Left colon (tissue), 2 donors: ENCODE data around the gene FAM83D. TPM values are rescaled to one million over a fixed set of nuclear protein-coding genes. Genes with fewer than 3 reads are reported as not detected.
"Not testable (repeated sequence)": the region's sequence is repeated elsewhere in the genome, so short reads cannot be mapped to it uniquely, and the experiment has no call there.

Source experiments
- ATAC-seq: fragments of 200-7000 bp; cut with Tn5 transposase; one replicate; pipeline ENCODE4 v1.9.1; 2020; ENCODE audit warnings: mild to moderate bottlenecking, moderate library complexity
- DNase-seq, 2 donors: peaks; one replicate each; pipeline ENCODE4 v3.0.0-alpha.2; 2020
- intact Hi-C, 2 donors: fragments of 100-400 bp; cut with DNase I in 1 of 2; cut with micrococcal nuclease in 1 of 2; formaldehyde crosslinking; loops; one replicate each; pipeline versions ENCODE4 v1.11.2 to v1.14.0; 2022; cut with DNase I, micrococcal nuclease
- total RNA-seq, 2 donors: library from RNA; stranded (reverse); fragmentation: NEBNext Ultra II Directional; extraction: Animal tissue kit (Norgen Biotek cat#: 25700); gene quantifications; one replicate each; pipeline ENCODE4 v1.2.1, GENCODE V29; 2021
- donor health status: DM: no; HTN: no; CAD: no.
- donor health status: DM: yes; HTN: yes; CAD: no.

The FAM83D gene
- total RNA-seq, 2 donors from 2014 or later: 9.4 to 11.2 TPM

GRCh38 chr20:38953630-38954340, 27.6 kb downstream of the FAM83D start:
- intact Hi-C loops: no loop called here
- ATAC-seq (peak; percentile 93), DNase-seq (no peak)

- no peak for DNase-seq
- no peak for ATAC-seq
- intact Hi-C loops: no loop called here
Observed at GRCh38 chr20:38957235-38957876, 31.1 kb downstream of the FAM83D start.

GRCh38 chr20:38957915-38958485, 31.8 kb downstream of the FAM83D start:
- no peak for DNase-seq
- ATAC-seq: no peak
- intact Hi-C loops: no loop called here

- ATAC-seq, DNase-seq, intact Hi-C loops: not testable (repeated sequence)
Observed at GRCh38 chr20:38960187-38960687, 34.0 kb downstream of the FAM83D start.

- ATAC-seq (no peak), DNase-seq (no peak)
- intact Hi-C loops: no loop called here
Observed at GRCh38 chr20:38961530-38962043, 35.4 kb downstream of the FAM83D start.

- intact Hi-C loops: no loop called here
- peak; percentile 99 for ATAC-seq
- peak; percentile 98 to 99 for DNase-seq
Observed at GRCh38 chr20:38962044-38962927, 36.1 kb downstream of the FAM83D start, which contains the start of gene DHX35. Gene DHX35 (plus strand): TSS chr20:38962344. CDS start chr20:38962368, 24 bp downstream.

- DNase-seq: no peak
- intact Hi-C loops: no loop called here
- no peak for ATAC-seq
Observed at GRCh38 chr20:38962928-38963401, 36.7 kb downstream of the FAM83D start.

- DNase-seq (no peak), ATAC-seq (no peak)
- intact Hi-C loops: no loop called here
Observed at GRCh38 chr20:38963745-38964144, 37.5 kb downstream of the FAM83D start.

- intact Hi-C loops: no loop called here
- ATAC-seq: no peak
- DNase-seq: no peak
Observed at GRCh38 chr20:38965264-38965663, 39.0 kb downstream of the FAM83D start.

GRCh38 chr20:38968090-38968489, 41.9 kb downstream of the FAM83D start:
- ATAC-seq (no peak), DNase-seq (no peak)
- intact Hi-C loops: no loop called here

GRCh38 chr20:38969708-38970107, 43.5 kb downstream of the FAM83D start:
- ATAC-seq (peak; percentile 94), DNase-seq (peak; percentile 46 to 64)

GRCh38 chr20:38970302-38970701, 44.1 kb downstream of the FAM83D start:
- intact Hi-C loops: no loop called here
- ATAC-seq: no peak

More at GRCh38 chr20:38969708-38970107, 43.5 kb downstream of the FAM83D start:
- intact Hi-C loops: no loop called here

GRCh38 chr20:38973107-38973506, 46.9 kb downstream of the FAM83D start:
- ATAC-seq (no peak), DNase-seq (no peak)
- intact Hi-C loops: no loop called here

More at GRCh38 chr20:38970302-38970701, 44.1 kb downstream of the FAM83D start:
- no peak for DNase-seq

GRCh38 chr20:38973645-38974044, 47.4 kb downstream of the FAM83D start:
- ATAC-seq (no peak), DNase-seq (peak in 1 of 2 donors; percentile 22)
- intact Hi-C loops: no loop called here

GRCh38 chr20:38975539-38976120, 49.4 kb downstream of the FAM83D start:
- DNase-seq (no peak), ATAC-seq (no peak)
- intact Hi-C loops: no loop called here

- ATAC-seq: no peak
- no peak for DNase-seq
- intact Hi-C loops: no loop called here
Observed at GRCh38 chr20:38979434-38979833, 53.2 kb downstream of the FAM83D start.

GRCh38 chr20:38979842-38980241, 53.6 kb downstream of the FAM83D start:
- no peak for ATAC-seq
- intact Hi-C loops: no loop called here
- no peak for DNase-seq

GRCh38 chr20:38982291-38982690, 56.1 kb downstream of the FAM83D start:
- ATAC-seq (peak; percentile 75), DNase-seq (no peak)
- intact Hi-C loops: no loop called here
